Measurements from ENCODE around the gene PCDHB1. TPM values are rescaled to one million over a fixed set of nuclear protein-coding genes. Genes with fewer than 3 reads are reported as not detected.

PCDHB1 gene
- not detected in 2 replicates for total RNA-seq

GRCh38 chr5:141050622-141051520 lies at the start of gene PCDHB1:
PCDHB1 (plus strand) TSS chr5:141051374; CDS start chr5:141051471, 97 bp downstream.

GRCh38 chr5:141094481-141095262 lies 43.5 kb downstream of the PCDHB1 start, which contains the start of gene PCDHB2:
PCDHB2 (plus strand) TSS chr5:141094615; CDS start chr5:141094791, 176 bp downstream.

DNA sequence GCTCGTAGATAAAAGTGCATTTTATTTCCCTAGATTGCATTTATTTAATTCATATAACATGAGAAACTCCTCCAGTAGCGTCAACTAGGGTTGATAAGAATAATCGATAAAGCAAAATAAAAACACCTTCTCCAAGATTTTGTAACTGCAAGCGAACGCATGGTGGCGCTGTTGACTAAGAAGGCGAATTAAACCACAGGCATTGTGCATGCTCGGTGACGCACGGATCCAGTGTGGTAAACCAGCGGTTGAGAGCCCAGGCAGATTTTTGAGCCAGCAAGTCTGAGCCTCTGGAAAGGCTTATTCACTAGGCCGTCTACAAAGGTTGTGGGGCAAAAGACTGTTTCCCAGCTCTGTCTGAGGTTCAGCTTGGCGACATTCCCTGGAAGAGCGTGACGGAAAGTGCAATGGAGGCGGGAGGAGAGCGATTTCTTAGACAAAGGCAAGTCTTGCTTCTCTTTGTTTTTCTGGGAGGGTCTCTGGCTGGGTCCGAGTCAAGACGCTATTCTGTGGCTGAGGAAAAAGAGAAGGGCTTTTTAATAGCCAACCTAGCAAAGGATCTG lies 49.1 kb downstream of the PCDHB1 start, which contains the start of gene PCDHB3:
TSS of gene PCDHB3 (plus strand) at position 231 of the 563 bp plus-strand sequence. CDS start at position 408, 177 bp downstream.

Other genes with a start within 250 kb of the PCDHB1 start
- gene PCDHA4, start 244.3 kb upstream of the PCDHB1 start, total RNA-seq = 0.49 and 1.1 TPM in 2 replicates
- 0.16 and 0.24 TPM in 2 replicates for gene PCDHA5, start 229.8 kb upstream of the PCDHB1 start, total RNA-seq
- 1.1 and 2.1 TPM in 2 replicates for gene PCDHA6, start 223.4 kb upstream of the PCDHB1 start, total RNA-seq
- gene PCDHA7, start 217.1 kb upstream of the PCDHB1 start, total RNA-seq = 0.36 and 0.49 TPM in 2 replicates
- gene PCDHA8, start 210.2 kb upstream of the PCDHB1 start, total RNA-seq = 0.16 and 0.24 TPM in 2 replicates
- 0.16 and 0.36 TPM in 2 replicates for gene PCDHA9, start 203.0 kb upstream of the PCDHB1 start, total RNA-seq
- 0.32 and 0.85 TPM in 2 replicates for gene PCDHA10, start 195.5 kb upstream of the PCDHB1 start, total RNA-seq
- 0.24 and 0.49 TPM in 2 replicates for gene PCDHA11, start 182.4 kb upstream of the PCDHB1 start, total RNA-seq
- 0.16 and 0.36 TPM in 2 replicates for gene PCDHA12, start 176.1 kb upstream of the PCDHB1 start, total RNA-seq
- gene PCDHA13, start 169.2 kb upstream of the PCDHB1 start, total RNA-seq = 0.32 and 0.36 TPM in 2 replicates
- 0.36 and 0.49 TPM in 2 replicates for gene PCDHAC1, start 125.1 kb upstream of the PCDHB1 start, total RNA-seq
- gene PCDHAC2, start 84.9 kb upstream of the PCDHB1 start, total RNA-seq = 0.73 and 1.8 TPM in 2 replicates
- gene PCDHB2, start 43.2 kb downstream of the PCDHB1 start, total RNA-seq = 6.8 and 7.0 TPM in 2 replicates
- gene PCDHB3, start 49.1 kb downstream of the PCDHB1 start, total RNA-seq = 1.2 and 1.8 TPM in 2 replicates
- 0.49 TPM in 2 replicates for gene PCDHB4, start 70.4 kb downstream of the PCDHB1 start, total RNA-seq
- gene PCDHB5, start 83.8 kb downstream of the PCDHB1 start, total RNA-seq = 1.1 and 1.2 TPM in 2 replicates
- gene PCDHB6, start 98.7 kb downstream of the PCDHB1 start, total RNA-seq = 0.49 and 0.73 TPM in 2 replicates
- gene PCDHB7, start 121.3 kb downstream of the PCDHB1 start, total RNA-seq = 1.1 and 2.1 TPM in 2 replicates
- gene PCDHB8, start 126.4 kb downstream of the PCDHB1 start, total RNA-seq = 1.2 and 1.5 TPM in 2 replicates
- 0.81 and 1.8 TPM in 2 replicates for gene PCDHB16, start 131.0 kb downstream of the PCDHB1 start, total RNA-seq
- gene PCDHB9, start 135.8 kb downstream of the PCDHB1 start, total RNA-seq = 0.97 and 2.2 TPM in 2 replicates
- gene PCDHB10, start 141.0 kb downstream of the PCDHB1 start, total RNA-seq = 0.81 and 0.97 TPM in 2 replicates
- gene PCDHB11, start 148.3 kb downstream of the PCDHB1 start, total RNA-seq = 0.73 and 0.81 TPM in 2 replicates
- 0.32 and 0.97 TPM in 2 replicates for gene PCDHB12, start 157.3 kb downstream of the PCDHB1 start, total RNA-seq
- 1.2 and 1.3 TPM in 2 replicates for gene PCDHB13, start 162.5 kb downstream of the PCDHB1 start, total RNA-seq
- 0.61 and 1.3 TPM in 2 replicates for gene PCDHB14, start 172.0 kb downstream of the PCDHB1 start, total RNA-seq
- gene PCDHB15, start 194.0 kb downstream of the PCDHB1 start, total RNA-seq = 0.24 and 0.32 TPM in 2 replicates

All from hair follicle dermal papilla cell (primary cell).